Activated T-cell treated with anti-CD3 and anti-CD28 coated beads, Interleukin-2, amount 50 U/mL, for 24 hours (primary cell): ENCODE measurements around the gene PPP6R3.

Experiments used
- DNase-seq: peaks from one replicate; pipeline ENCODE4 v3.0.0-alpha.2; 2020
- H3K27ac Mint-ChIP-seq: 2 replicates; pipeline ENCODE4 v1.8.0; 2020; ENCODE audit warnings: mild to moderate bottlenecking, mixed read lengths
- H3K27me3 Mint-ChIP-seq: 2 replicates; pipeline ENCODE4 v1.8.0; 2020; ENCODE audit warnings: mixed read lengths
- H3K36me3 Mint-ChIP-seq: 2 replicates; pipeline ENCODE4 v1.8.0; 2020; ENCODE audit warnings: low read depth, mixed read lengths
- H3K4me1 Mint-ChIP-seq: 2 replicates; pipeline ENCODE4 v1.8.0; 2020; ENCODE audit warnings: low read depth, mixed read lengths
- H3K4me3 Mint-ChIP-seq: 2 replicates; pipeline ENCODE4 v1.8.0; 2020; ENCODE audit warnings: mild to moderate bottlenecking, moderate library complexity, mixed read lengths
- H3K9me3 Mint-ChIP-seq: 2 replicates; pipeline ENCODE4 v1.8.0; 2020; ENCODE audit warnings: mixed read lengths

Gene PPP6R3

GRCh38 chr11:68505596-68505995, 45.0 kb downstream of the PPP6R3 start:
- Mint-ChIP-seq H3K27ac (peak overlapping the region; percentile 33), H3K4me3 (no peak overlapping the region), H3K27me3 (no peaks in the 10 kb centered on the region), H3K9me3 (no peaks in the 10 kb centered on the region), H3K4me1 (peaks cover 76% of the 10 kb centered on the region), H3K36me3 (peaks cover 51% of the 10 kb centered on the region)
- DNase-seq, result no peak

- Mint-ChIP-seq H3K27me3 (no peaks in the 10 kb centered on the region), H3K36me3 (peaks cover 54% of the 10 kb centered on the region), H3K27ac (no peak overlapping the region), H3K4me3 (no peak overlapping the region), H3K4me1 (peaks cover 70% of the 10 kb centered on the region), H3K9me3 (no peaks in the 10 kb centered on the region)
- no peak for DNase-seq
Measured at GRCh38 chr11:68506908-68507307, 46.4 kb downstream of the PPP6R3 start.

- Mint-ChIP-seq H3K36me3 (peaks cover 61% of the 10 kb centered on the region), H3K27ac (no peak overlapping the region), H3K4me1 (peaks cover 71% of the 10 kb centered on the region), H3K4me3 (no peak overlapping the region), H3K27me3 (no peaks in the 10 kb centered on the region), H3K9me3 (no peaks in the 10 kb centered on the region)
- no peak for DNase-seq
Measured at GRCh38 chr11:68508425-68508824, 47.9 kb downstream of the PPP6R3 start.

- H3K36me3 Mint-ChIP-seq, result peaks cover 65% of the 10 kb centered on the region
- no peak for DNase-seq
Measured at GRCh38 chr11:68509066-68509465, 48.5 kb downstream of the PPP6R3 start.

GRCh38 chr11:68513930-68514487, 53.5 kb downstream of the PPP6R3 start:
- DNase-seq, result no peak
- H3K27me3 Mint-ChIP-seq, result no peaks in the 10 kb centered on the region
- peaks cover 79% of the 10 kb centered on the region for H3K36me3 Mint-ChIP-seq
- H3K9me3 Mint-ChIP-seq, result no peaks in the 10 kb centered on the region
- H3K4me3 Mint-ChIP-seq, result no peak overlapping the region
- peak overlapping the region; percentile 1 for H3K27ac Mint-ChIP-seq
- peaks cover 58% of the 10 kb centered on the region for H3K4me1 Mint-ChIP-seq

More at GRCh38 chr11:68509066-68509465, 48.5 kb downstream of the PPP6R3 start:
- no peak overlapping the region for H3K4me3 Mint-ChIP-seq
- no peaks in the 10 kb centered on the region for H3K9me3 Mint-ChIP-seq
- peaks cover 67% of the 10 kb centered on the region for H3K4me1 Mint-ChIP-seq
- no peaks in the 10 kb centered on the region for H3K27me3 Mint-ChIP-seq
- H3K27ac Mint-ChIP-seq, result no peak overlapping the region

GRCh38 chr11:68517121-68517741, 56.7 kb downstream of the PPP6R3 start:
- peak overlapping the region; percentile 66 for H3K27ac Mint-ChIP-seq
- no peaks in the 10 kb centered on the region for H3K27me3 Mint-ChIP-seq
- DNase-seq, result no peak
- H3K9me3 Mint-ChIP-seq, result no peaks in the 10 kb centered on the region
- H3K36me3 Mint-ChIP-seq, result peaks cover 93% of the 10 kb centered on the region
- no peak overlapping the region for H3K4me3 Mint-ChIP-seq
- H3K4me1 Mint-ChIP-seq, result peaks cover 61% of the 10 kb centered on the region

GRCh38 chr11:68518191-68518590, 57.6 kb downstream of the PPP6R3 start:
- DNase-seq, result no peak
- Mint-ChIP-seq H3K27ac (peak overlapping the region; percentile 63), H3K9me3 (no peaks in the 10 kb centered on the region), H3K4me3 (no peak overlapping the region), H3K27me3 (no peaks in the 10 kb centered on the region), H3K36me3 (peaks cover 94% of the 10 kb centered on the region), H3K4me1 (peaks cover 65% of the 10 kb centered on the region)

- H3K36me3 Mint-ChIP-seq, result peaks cover 94% of the 10 kb centered on the region
- H3K27ac Mint-ChIP-seq, result peak overlapping the region; percentile 33
- H3K4me1 Mint-ChIP-seq, result peaks cover 74% of the 10 kb centered on the region
- no peak for DNase-seq
- H3K27me3 Mint-ChIP-seq, result no peaks in the 10 kb centered on the region
- H3K9me3 Mint-ChIP-seq, result no peaks in the 10 kb centered on the region
- H3K4me3 Mint-ChIP-seq, result no peak overlapping the region
Measured at GRCh38 chr11:68521969-68522652, 61.6 kb downstream of the PPP6R3 start.

- Mint-ChIP-seq H3K27me3 (no peaks in the 10 kb centered on the region), H3K4me1 (peaks cover 79% of the 10 kb centered on the region), H3K27ac (peak overlapping the region; percentile 16), H3K4me3 (no peak overlapping the region), H3K9me3 (no peaks in the 10 kb centered on the region), H3K36me3 (peaks cover 97% of the 10 kb centered on the region)
- DNase-seq, result no peak
Measured at GRCh38 chr11:68523033-68523432, 62.5 kb downstream of the PPP6R3 start.

- H3K36me3 Mint-ChIP-seq, result peaks cover 100% of the 10 kb centered on the region
- DNase-seq, result no peak
- no peaks in the 10 kb centered on the region for H3K27me3 Mint-ChIP-seq
- no peaks in the 10 kb centered on the region for H3K9me3 Mint-ChIP-seq
- H3K4me3 Mint-ChIP-seq, result no peak overlapping the region
- H3K27ac Mint-ChIP-seq, result peak overlapping the region; percentile 72
- peaks cover 84% of the 10 kb centered on the region for H3K4me1 Mint-ChIP-seq
Measured at GRCh38 chr11:68523743-68524142, 63.2 kb downstream of the PPP6R3 start.

- Mint-ChIP-seq H3K36me3 (peaks cover 100% of the 10 kb centered on the region), H3K9me3 (no peaks in the 10 kb centered on the region), H3K4me3 (no peak overlapping the region), H3K27me3 (no peaks in the 10 kb centered on the region), H3K4me1 (peaks cover 85% of the 10 kb centered on the region), H3K27ac (peak overlapping the region; percentile 72)
- DNase-seq, result no peak
Measured at GRCh38 chr11:68524213-68524612, 63.7 kb downstream of the PPP6R3 start.

GRCh38 chr11:68524681-68525080, 64.1 kb downstream of the PPP6R3 start:
- Mint-ChIP-seq H3K4me3 (no peak overlapping the region), H3K27ac (peak overlapping the region; percentile 72), H3K27me3 (no peaks in the 10 kb centered on the region), H3K9me3 (no peaks in the 10 kb centered on the region), H3K36me3 (peaks cover 100% of the 10 kb centered on the region), H3K4me1 (peaks cover 87% of the 10 kb centered on the region)
- DNase-seq, result no peak

GRCh38 chr11:68525336-68525735, 64.8 kb downstream of the PPP6R3 start:
- peak overlapping the region; percentile 46 for H3K27ac Mint-ChIP-seq
- DNase-seq, result no peak
- no peaks in the 10 kb centered on the region for H3K9me3 Mint-ChIP-seq
- H3K27me3 Mint-ChIP-seq, result no peaks in the 10 kb centered on the region
- H3K4me3 Mint-ChIP-seq, result no peak overlapping the region
- peaks cover 100% of the 10 kb centered on the region for H3K36me3 Mint-ChIP-seq
- peaks cover 89% of the 10 kb centered on the region for H3K4me1 Mint-ChIP-seq

GRCh38 chr11:68525930-68526329, 65.4 kb downstream of the PPP6R3 start:
- Mint-ChIP-seq H3K4me1 (peaks cover 92% of the 10 kb centered on the region), H3K9me3 (no peaks in the 10 kb centered on the region), H3K27ac (peak overlapping the region; percentile 76), H3K36me3 (peaks cover 100% of the 10 kb centered on the region), H3K27me3 (no peaks in the 10 kb centered on the region), H3K4me3 (no peak overlapping the region)
- no peak for DNase-seq

GRCh38 chr11:68527585-68527984, 67.0 kb downstream of the PPP6R3 start:
- no peak for DNase-seq
- peaks cover 91% of the 10 kb centered on the region for H3K4me1 Mint-ChIP-seq
- H3K27me3 Mint-ChIP-seq, result no peaks in the 10 kb centered on the region
- H3K4me3 Mint-ChIP-seq, result no peak overlapping the region
- peaks cover 97% of the 10 kb centered on the region for H3K36me3 Mint-ChIP-seq
- H3K9me3 Mint-ChIP-seq, result no peaks in the 10 kb centered on the region
- H3K27ac Mint-ChIP-seq, result peak overlapping the region; percentile 57
